Karpas-422 (cell line): ENCODE data around the gene TGOLN2. TPM values are rescaled to one million over a fixed set of nuclear protein-coding genes. Genes with fewer than 3 reads are reported as not detected.
"Not testable (repeated sequence)": the region's sequence is repeated elsewhere in the genome, so short reads cannot be mapped to it uniquely, and the experiment has no call there.

ENCODE experiments used
- DNase-seq: peaks from one replicate; pipeline ENCODE4 v3.0.0-alpha.2; 2015
- H2AFZ ChIP-seq: fragments of 200-600 bp; sonication (generic); 2 replicates; pipeline ENCODE4 v1.6.1; 2014; ENCODE audit warnings: antibody characterized with exemption, low read length, mixed read lengths
- H3K27ac ChIP-seq: fragments of 200-600 bp; sonication (generic); 2 replicates; pipeline ENCODE4 v1.5.1; 2014; ENCODE audit warnings: mild to moderate bottlenecking, low read length, moderate library complexity
- H3K27me3 ChIP-seq: fragments of 200-600 bp; sonication (generic); 2 replicates; pipeline ENCODE4 v1.6.1; 2014; ENCODE audit warnings: low read length, mixed read lengths
- H3K36me3 ChIP-seq: fragments of 200-600 bp; sonication (generic); 2 replicates; pipeline ENCODE4 v1.6.1; 2014; ENCODE audit warnings: low read length, mixed read lengths; ENCODE audit not compliant: insufficient read depth
- H3K4me1 ChIP-seq: fragments of 200-600 bp; sonication (generic); 2 replicates; pipeline ENCODE4 v1.6.1; 2014; ENCODE audit warnings: mild to moderate bottlenecking, low read length, mixed read lengths
- H3K4me2 ChIP-seq: fragments of 200-600 bp; sonication (generic); 2 replicates; pipeline ENCODE4 v1.6.1; 2014; ENCODE audit warnings: low read length, low read depth, mild to moderate bottlenecking; ENCODE audit not compliant: poor library complexity, severe bottlenecking
- H3K4me3 ChIP-seq: fragments of 200-600 bp; sonication (generic); 2 replicates; pipeline ENCODE4 v1.5.1; 2014; ENCODE audit warnings: mild to moderate bottlenecking, antibody characterized with exemption, low read length, mixed read lengths
- H3K79me2 ChIP-seq: fragments of 200-600 bp; sonication (generic); 2 replicates; pipeline ENCODE4 v1.6.1; 2014; ENCODE audit warnings: mild to moderate bottlenecking, low read length, mixed read lengths
- H3K9ac ChIP-seq: fragments of 200-600 bp; sonication (generic); 2 replicates; pipeline ENCODE4 v1.6.0; 2014; ENCODE audit warnings: low read length
- H3K9me2 ChIP-seq: fragments of 200-600 bp; sonication (generic), shearing (Covaris generic); replicated peaks from 2 replicates; pipeline ENCODE4 v1.6.0; 2014; ENCODE audit warnings: mild to moderate bottlenecking, low read length, moderate library complexity; ENCODE audit not compliant: insufficient read depth
- H3K9me3 ChIP-seq: fragments of 300-700, 200-600 bp; sonication (generic); 2 replicates; pipeline ENCODE4 v1.6.1; 2014; ENCODE audit warnings: low read length, mixed read lengths
- H4K20me1 ChIP-seq: fragments of 200-600 bp; sonication (generic); 2 replicates; pipeline ENCODE4 v1.6.1; 2014; ENCODE audit warnings: mild to moderate bottlenecking, antibody characterized with exemption, low read length, low read depth; ENCODE audit not compliant: insufficient read depth
- total RNA-seq: library from RNA; depleted of rRNA; stranded (reverse); fragments of >200 nt; shearing (Covaris generic); gene quantifications from 2 replicates; pipeline ENCODE4 v1.2.3, GENCODE V29; 2014; ENCODE audit warnings: low replicate concordance; rRNA removed

The TGOLN2 gene
- 130 and 150 TPM in 2 replicates for total RNA-seq

GRCh38 chr2:85327822-85328617, at the start of gene TGOLN2:
Gene TGOLN2, minus strand, starts transcription at chr2:85327989. Its CDS starts 27 bp downstream, at chr2:85327962.
- peak; percentile 99 for DNase-seq
- H3K36me3 ChIP-seq = peaks cover 32% of the 10 kb centered on the region
- H3K9me2 ChIP-seq = no peaks in the 10 kb centered on the region
- no peaks in the 10 kb centered on the region for H3K27me3 ChIP-seq
- peak within 1 kb of the TSS; percentile 87 for H3K4me3 ChIP-seq
- H4K20me1 ChIP-seq = peaks cover 38% of the 10 kb centered on the region
- peaks cover 46% of the 10 kb centered on the region for H3K79me2 ChIP-seq
- peak within 1 kb of the TSS; percentile 82 for H3K27ac ChIP-seq
- peaks cover 43% of the 10 kb centered on the region for H3K4me1 ChIP-seq
- H3K9me3 ChIP-seq = no peaks in the 10 kb centered on the region
- 0 out of 2 replicates have a peak within 1 kb of the TSS, but pooled peaks have one; percentile 46 for H2AFZ ChIP-seq
- H3K9ac ChIP-seq = peak within 1 kb of the TSS; percentile 91
- H3K4me2 ChIP-seq = peak within 1 kb of the TSS; percentile 97

DNA sequence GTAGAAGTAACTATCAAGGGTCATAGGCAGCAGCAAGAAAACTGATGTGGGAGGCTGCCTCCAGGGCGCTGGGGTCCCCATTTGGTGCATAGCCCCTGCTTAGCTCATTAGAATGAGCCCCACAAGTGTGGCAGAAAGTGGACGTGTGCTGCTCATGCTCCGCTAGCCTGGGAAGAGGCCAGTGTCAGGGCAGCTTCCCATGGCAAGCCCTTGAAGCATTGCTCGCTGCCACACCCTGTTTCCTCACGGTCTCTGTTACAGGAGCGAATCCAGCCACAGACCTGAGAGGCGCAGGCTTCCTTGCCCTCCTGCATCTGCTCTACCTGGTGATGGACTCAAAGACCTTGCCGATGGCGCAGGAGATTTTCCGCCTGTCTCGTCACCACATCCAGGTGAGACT, 49.3 kb upstream of the TGOLN2 start:
- Histone ChIP-seq H3K9me3 (no peaks in the 10 kb centered on the region), H4K20me1 (no peaks in the 10 kb centered on the region), H3K27ac (no peak overlapping the region), H3K4me1 (no peaks in the 10 kb centered on the region), H2AFZ (no peak overlapping the region), H3K79me2 (no peaks in the 10 kb centered on the region), H3K27me3 (no peaks in the 10 kb centered on the region), H3K36me3 (peaks cover 15% of the 10 kb centered on the region), H3K4me2 (no peak overlapping the region), H3K4me3 (no peak overlapping the region), H3K9ac (no peak overlapping the region), H3K9me2 (no peaks in the 10 kb centered on the region)
- no peak for DNase-seq

- H3K27me3 ChIP-seq = no peaks in the 10 kb centered on the region
- no peak overlapping the region for H3K27ac ChIP-seq
- no peaks in the 10 kb centered on the region for H3K9me3 ChIP-seq
- no peak for DNase-seq
- no peaks in the 10 kb centered on the region for H3K4me1 ChIP-seq
- H4K20me1 ChIP-seq = no peaks in the 10 kb centered on the region
- no peak overlapping the region for H2AFZ ChIP-seq
- H3K4me3 ChIP-seq = no peak overlapping the region
- H3K79me2 ChIP-seq = no peaks in the 10 kb centered on the region
- no peak overlapping the region for H3K4me2 ChIP-seq
- peaks cover 15% of the 10 kb centered on the region for H3K36me3 ChIP-seq
- H3K9ac ChIP-seq = no peak overlapping the region
- no peaks in the 10 kb centered on the region for H3K9me2 ChIP-seq
Observed at GRCh38 chr2:85376291-85377065, 48.7 kb upstream of the TGOLN2 start.

- Histone ChIP-seq H3K9me2 (no peaks in the 10 kb centered on the region), H3K27me3 (no peaks in the 10 kb centered on the region), H3K9ac (no peak overlapping the region), H3K36me3 (0 out of 2 replicates have a peak, but pooled peaks cover 3% of the 10 kb centered on the region), H3K4me1 (no peaks in the 10 kb centered on the region), H3K27ac (no peak overlapping the region), H3K4me3 (no peak overlapping the region), H2AFZ (no peak overlapping the region), H4K20me1 (no peaks in the 10 kb centered on the region), H3K4me2 (no peak overlapping the region), H3K9me3 (no peaks in the 10 kb centered on the region), H3K79me2 (no peaks in the 10 kb centered on the region)
- DNase-seq = no peak
Observed at GRCh38 chr2:85371045-85371444, 43.3 kb upstream of the TGOLN2 start.

GRCh38 chr2:85369500-85369899, 41.7 kb upstream of the TGOLN2 start:
- no peaks in the 10 kb centered on the region for H3K4me1 ChIP-seq
- no peaks in the 10 kb centered on the region for H3K9me2 ChIP-seq
- no peak overlapping the region for H3K4me2 ChIP-seq
- no peak overlapping the region for H3K27ac ChIP-seq
- no peaks in the 10 kb centered on the region for H4K20me1 ChIP-seq
- no peak overlapping the region for H3K4me3 ChIP-seq
- no peak for DNase-seq
- H3K9me3 ChIP-seq = no peaks in the 10 kb centered on the region
- H2AFZ ChIP-seq = no peak overlapping the region
- no peaks in the 10 kb centered on the region for H3K27me3 ChIP-seq
- H3K36me3 ChIP-seq = 0 out of 2 replicates have a peak, but pooled peaks cover 3% of the 10 kb centered on the region
- no peaks in the 10 kb centered on the region for H3K79me2 ChIP-seq
- H3K9ac ChIP-seq = no peak overlapping the region

- Histone ChIP-seq H3K4me1 (no peaks in the 10 kb centered on the region), H3K4me3 (no peak overlapping the region), H2AFZ (no peak overlapping the region), H3K79me2 (no peaks in the 10 kb centered on the region), H3K27me3 (no peaks in the 10 kb centered on the region), H3K27ac (no peak overlapping the region), H3K4me2 (no peak overlapping the region), H4K20me1 (no peaks in the 10 kb centered on the region), H3K9ac (no peak overlapping the region), H3K36me3 (0 out of 2 replicates have a peak, but pooled peaks cover 3% of the 10 kb centered on the region), H3K9me3 (no peaks in the 10 kb centered on the region), H3K9me2 (no peaks in the 10 kb centered on the region)
- no peak for DNase-seq
Observed at GRCh38 chr2:85368921-85369320, 41.1 kb upstream of the TGOLN2 start.

- Histone ChIP-seq H4K20me1 (no peaks in the 10 kb centered on the region), H3K27me3 (no peaks in the 10 kb centered on the region), H3K9ac (no peak overlapping the region), H2AFZ (no peak overlapping the region), H3K27ac (no peak overlapping the region), H3K4me2 (no peak overlapping the region), H3K36me3 (peaks cover 9% of the 10 kb centered on the region), H3K9me2 (no peaks in the 10 kb centered on the region), H3K4me3 (no peak overlapping the region), H3K4me1 (no peaks in the 10 kb centered on the region), H3K79me2 (no peaks in the 10 kb centered on the region), H3K9me3 (no peaks in the 10 kb centered on the region)
- DNase-seq = no peak
Observed at GRCh38 chr2:85367180-85367579, 39.4 kb upstream of the TGOLN2 start.

DNA sequence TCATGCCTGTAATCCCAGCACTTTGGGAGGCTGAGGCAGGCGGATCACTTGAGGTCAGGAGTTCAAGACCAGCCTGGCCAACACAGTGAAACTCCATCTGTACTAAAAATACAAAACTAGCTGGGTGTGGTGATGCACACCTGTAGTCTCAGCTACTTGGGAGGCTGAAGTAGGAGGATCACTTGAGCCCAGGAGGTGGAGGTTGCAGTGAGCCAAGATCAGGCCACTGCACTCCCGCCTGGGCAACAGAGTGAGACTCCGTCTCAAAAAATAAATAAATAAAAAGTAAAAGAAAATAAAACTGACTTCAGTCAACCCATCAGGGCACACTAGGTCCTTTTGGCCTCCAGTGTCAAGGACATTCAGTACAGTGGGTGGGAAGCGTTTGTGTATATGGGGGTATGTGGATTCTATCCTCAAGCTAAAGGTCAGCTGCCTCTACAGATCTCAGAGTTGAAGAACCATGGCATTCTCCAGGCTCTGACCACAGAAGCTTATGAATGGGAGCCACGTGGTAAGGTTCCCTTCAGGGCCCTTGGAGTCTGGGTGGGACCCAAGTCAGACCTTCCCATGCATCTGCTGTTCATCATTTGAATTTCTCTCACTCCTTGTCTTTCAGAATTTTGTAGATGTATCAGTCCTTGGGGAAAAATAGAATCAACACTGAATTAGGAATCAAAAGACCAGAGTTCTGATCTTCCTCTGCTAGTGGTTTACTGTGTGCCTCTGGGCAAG, 35.0 kb upstream of the TGOLN2 start:
- DNase-seq, H3K79me2 ChIP-seq, H4K20me1 ChIP-seq, H3K9ac ChIP-seq, H3K27me3 ChIP-seq, H3K4me2 ChIP-seq, H3K4me1 ChIP-seq, H3K9me3 ChIP-seq, H3K27ac ChIP-seq, H2AFZ ChIP-seq, H3K4me3 ChIP-seq, H3K9me2 ChIP-seq: not testable (repeated sequence)
- peaks cover 11% of the 10 kb centered on the region for H3K36me3 ChIP-seq
